ENCODE data around the gene LRP6.
"Not testable (repeated sequence)": the region's sequence is repeated elsewhere in the genome, so short reads cannot be mapped to it uniquely, and the experiment has no call there.

Gene LRP6

GRCh38 chr12:12265035-12265434, 1.8 kb downstream of the LRP6 start:
- TF ChIP-seq CTCF (conservative IDR thresholded peaks at IDR 0.05): no peak
- peak overlapping the region; percentile 98 for H3K27ac ChIP-seq

- H3K27ac ChIP-seq: no peak overlapping the region
- TF ChIP-seq CTCF (conservative IDR thresholded peaks at IDR 0.05): no peak
Measured at GRCh38 chr12:12263909-12264308, 2.9 kb downstream of the LRP6 start.

- H3K27ac ChIP-seq: not testable (repeated sequence)
Measured at GRCh38 chr12:12256291-12256757, 10.5 kb downstream of the LRP6 start.

GRCh38 chr12:12254553-12254952, 12.3 kb downstream of the LRP6 start:
- TF ChIP-seq CTCF (conservative IDR thresholded peaks at IDR 0.05): no peak
- no peak overlapping the region for H3K27ac ChIP-seq

- H3K27ac ChIP-seq: no peak overlapping the region
- TF ChIP-seq CTCF (conservative IDR thresholded peaks at IDR 0.05): no peak
Measured at GRCh38 chr12:12249216-12250050, 17.4 kb downstream of the LRP6 start.

- no peak overlapping the region for H3K27ac ChIP-seq
- no peak for TF ChIP-seq CTCF (conservative IDR thresholded peaks at IDR 0.05)
Measured at GRCh38 chr12:12247584-12247983, 19.3 kb downstream of the LRP6 start.

GRCh38 chr12:12244341-12244740, 22.5 kb downstream of the LRP6 start:
- no peak overlapping the region for H3K27ac ChIP-seq
- no peak for TF ChIP-seq CTCF (conservative IDR thresholded peaks at IDR 0.05)

GRCh38 chr12:12240662-12241340, 26.0 kb downstream of the LRP6 start:
- H3K27ac ChIP-seq: no peak overlapping the region

More at GRCh38 chr12:12240662-12241340, 26.0 kb downstream of the LRP6 start:
- no peak for TF ChIP-seq CTCF (conservative IDR thresholded peaks at IDR 0.05)

Data from VCaP (cell line).